ENCODE data around the gene RAB3A. TPM values are rescaled to one million over a fixed set of nuclear protein-coding genes. Genes with fewer than 3 reads are reported as not detected.
A peak's percentile ranks its signal among the peaks of the same experiment; 100 is the strongest.

RAB3A gene
- total and polyA plus RNA-seq, 9 of the 15 experiments (the other 6 are each of a cell fraction or from before 2014, with no cell fraction given), result 0.17 to 5.1 (median 0.90) TPM; not detected in 1

DNA sequence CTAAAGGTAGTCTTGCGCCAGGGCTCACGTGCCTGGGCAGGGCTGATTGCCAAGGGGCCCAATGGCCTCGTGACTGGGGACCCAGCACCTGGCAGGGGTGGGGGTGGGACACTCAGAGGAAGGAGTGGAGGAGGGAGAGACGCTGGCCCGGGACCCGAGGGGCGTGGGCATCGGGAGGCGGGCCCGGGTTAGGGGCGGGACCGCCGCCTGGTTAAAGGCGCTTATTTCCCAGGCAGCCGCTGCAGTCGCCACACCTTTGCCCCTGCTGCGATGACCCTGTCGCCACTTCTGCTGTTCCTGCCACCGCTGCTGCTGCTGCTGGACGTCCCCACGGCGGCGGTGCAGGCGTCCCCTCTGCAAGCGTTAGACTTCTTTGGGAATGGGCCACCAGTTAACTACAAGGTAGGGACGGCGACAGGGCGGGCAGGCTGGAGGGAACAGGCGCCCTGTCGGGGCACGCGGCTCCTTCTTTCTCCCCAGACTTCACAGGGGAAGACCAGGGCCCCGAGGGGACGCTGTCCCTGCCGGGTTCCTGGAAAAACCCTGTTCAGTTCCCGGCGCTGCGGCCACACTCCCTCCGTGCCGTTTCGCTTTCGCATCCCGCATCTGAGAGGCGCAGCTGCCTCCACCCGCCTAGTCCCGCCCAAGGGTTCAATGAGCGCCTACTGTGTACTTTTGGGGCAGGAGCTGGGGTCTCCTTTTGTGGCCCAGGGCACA, 30.1 kb downstream of the RAB3A start, which contains the start of gene IFI30 (continued):
- TF ChIP-seq, protein P1, sequence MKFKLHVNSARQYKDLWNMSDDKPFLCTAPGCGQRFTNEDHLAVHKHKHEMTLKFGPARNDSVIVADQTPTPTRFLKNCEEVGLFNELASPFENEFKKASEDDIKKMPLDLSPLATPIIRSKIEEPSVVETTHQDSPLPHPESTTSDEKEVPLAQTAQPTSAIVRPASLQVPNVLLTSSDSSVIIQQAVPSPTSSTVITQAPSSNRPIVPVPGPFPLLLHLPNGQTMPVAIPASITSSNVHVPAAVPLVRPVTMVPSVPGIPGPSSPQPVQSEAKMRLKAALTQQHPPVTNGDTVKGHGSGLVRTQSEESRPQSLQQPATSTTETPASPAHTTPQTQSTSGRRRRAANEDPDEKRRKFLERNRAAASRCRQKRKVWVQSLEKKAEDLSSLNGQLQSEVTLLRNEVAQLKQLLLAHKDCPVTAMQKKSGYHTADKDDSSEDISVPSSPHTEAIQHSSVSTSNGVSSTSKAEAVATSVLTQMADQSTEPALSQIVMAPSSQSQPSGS (CRISPR knock-in tag; IDR thresholded peaks at IDR 0.05), result no peak
- TF ChIP-seq EP300 (IDR thresholded peaks at IDR 0.05; ENCODE audit: low read length), result 0 out of 2 replicates have a peak, but pooled peaks have one; percentile 10
- peak; percentile 86 for TF ChIP-seq L3MBTL2 (IDR thresholded peaks at IDR 0.05)
- no peak for TF ChIP-seq ZNF282 (CRISPR knock-in tag; IDR thresholded peaks at IDR 0.05)
- TF ChIP-seq, protein P2, sequence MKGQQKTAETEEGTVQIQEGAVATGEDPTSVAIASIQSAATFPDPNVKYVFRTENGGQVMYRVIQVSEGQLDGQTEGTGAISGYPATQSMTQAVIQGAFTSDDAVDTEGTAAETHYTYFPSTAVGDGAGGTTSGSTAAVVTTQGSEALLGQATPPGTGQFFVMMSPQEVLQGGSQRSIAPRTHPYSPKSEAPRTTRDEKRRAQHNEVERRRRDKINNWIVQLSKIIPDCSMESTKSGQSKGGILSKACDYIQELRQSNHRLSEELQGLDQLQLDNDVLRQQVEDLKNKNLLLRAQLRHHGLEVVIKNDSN (CRISPR knock-in tag; IDR thresholded peaks at IDR 0.05), result peak; percentile 58
- TF ChIP-seq KDM4B (IDR thresholded peaks at IDR 0.05; ENCODE audit: borderline replicate concordance in 2 of 2, low read depth in 1 of 2), result no peak
- no peak for TF ChIP-seq HDGF (IDR thresholded peaks at IDR 0.05)
- peak; percentile 74; the same call in 1 of the 2 replicates for TF ChIP-seq ETS1 (conservative IDR thresholded peaks at IDR 0.05; ENCODE audit: control insufficient read depth, low read depth, low read length)
- peak; percentile 62 to 69 for TF ChIP-seq E2F6 (IDR thresholded peaks at IDR 0.05; ENCODE audit: borderline replicate concordance in 1 of 2, extremely low read depth in 1 of 2, insufficient read depth in 1 of 2, insufficient read length in 1 of 2, low read depth in 1 of 2, low read length in 1 of 2, poor library complexity in 1 of 2, severe bottlenecking in 1 of 2)
- peak; percentile 44; the same call in 1 of the 2 replicates for TF ChIP-seq MTA3 (IDR thresholded peaks at IDR 0.05; ENCODE audit: borderline replicate concordance)
- no peak for TF ChIP-seq E2F5 (CRISPR knock-in tag; IDR thresholded peaks at IDR 0.05)
- 0 out of 2 replicates have a peak, but pooled peaks have one; percentile 19 for TF ChIP-seq STAG1 (CRISPR knock-in tag; IDR thresholded peaks at IDR 0.05; ENCODE audit: borderline replicate concordance)
- 0 out of 4 replicates have a peak, but pooled peaks of 1 of the 2 experiments have one; percentile 28 for TF ChIP-seq TRIM24 (IDR thresholded peaks at IDR 0.05)
- no peak for TF ChIP-seq TRIM28 (IDR thresholded peaks at IDR 0.05)
- TF ChIP-seq RBM22 (IDR thresholded peaks at IDR 0.05; ENCODE audit: low read depth, low read length, poor library complexity, severe bottlenecking), result no peak
- peak; percentile 61 for TF ChIP-seq CHD1 (IDR thresholded peaks at IDR 0.05; ENCODE audit: low read length)
- TF ChIP-seq NFIC (IDR thresholded peaks at IDR 0.05), result peak; percentile 73
- TF ChIP-seq POLR2G (IDR thresholded peaks at IDR 0.05; ENCODE audit: low read depth, low read length), result peak; percentile 94
- 0 out of 2 replicates have a peak, but pooled peaks have one; percentile 20 for TF ChIP-seq KLF13 (tag; IDR thresholded peaks at IDR 0.05; ENCODE audit: borderline replicate concordance, low read depth)
- no peak for TF ChIP-seq ZNF41 (CRISPR knock-in tag; conservative IDR thresholded peaks at IDR 0.05)
- TF ChIP-seq SMARCA4 (IDR thresholded peaks at IDR 0.05), result no peak
- no peak for TF ChIP-seq ZNF212 (CRISPR knock-in tag; IDR thresholded peaks at IDR 0.05)
- TF ChIP-seq SOX6 (IDR thresholded peaks at IDR 0.05), result 0 out of 2 replicates have a peak, but pooled peaks have one; percentile 8
- TF ChIP-seq ZNF12 (CRISPR knock-in tag; IDR thresholded peaks at IDR 0.05), result 0 out of 2 replicates have a peak, but pooled peaks have one; percentile 1
